ENCODE measurements around the gene KIAA1549. TPM values are rescaled to one million over a fixed set of nuclear protein-coding genes. Genes with fewer than 3 reads are reported as not detected.

The KIAA1549 gene
- total RNA-seq, 2 experiments from 2014 or later, result not detected

DNA sequence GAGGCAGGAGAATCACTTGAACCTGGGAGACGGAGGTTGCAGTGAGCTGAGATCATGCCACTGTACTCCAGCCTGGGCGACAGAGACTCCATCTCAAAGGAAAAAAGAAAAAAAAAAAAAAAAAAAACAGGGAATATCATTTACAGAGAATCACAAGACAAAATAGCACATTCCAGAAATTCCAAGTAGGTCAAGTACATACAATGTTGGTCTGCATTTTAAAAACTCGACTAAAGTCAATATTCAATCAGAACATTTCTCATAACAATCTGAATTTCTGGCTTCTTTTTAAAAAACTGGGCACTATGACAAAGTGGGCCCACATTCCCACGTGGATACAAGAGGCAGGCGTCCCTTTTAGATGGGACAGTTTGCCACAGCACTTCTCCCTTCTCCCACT is 41.9 kb upstream of the KIAA1549 start:
- ChIA-PET CTCF (interaction anchor here (0.6 kb wide), 1 partner anchor 207 kb away, joined by 4 read pairs; no protein-coding TSS in a partner anchor), POLR2A (no interaction called here)
- no peak overlapping the region for H3K27ac Mint-ChIP-seq
- DNase-seq (no peak), ATAC-seq (ENCODE audit: poor library complexity) (no peak)
- no peaks in the 10 kb centered on the region for H3K4me1 Mint-ChIP-seq (ENCODE audit: low read depth)
- intact Hi-C loops (cut with DNase I, micrococcal nuclease), result no loop called here
- H3K27ac ChIP-seq (ENCODE audit: low read depth in 1 of 2, low read length in 2 of 2), result no peak overlapping the region
- H3K36me3 ChIP-seq (ENCODE audit: insufficient read depth, low read length), result no peaks in the 10 kb centered on the region
- no peaks in the 10 kb centered on the region for H3K27me3 ChIP-seq (ENCODE audit: control insufficient read depth in 1 of 2, insufficient read depth in 2 of 2, low read length in 2 of 2)
- H3K36me3 Mint-ChIP-seq (ENCODE audit: low read depth), result no peaks in the 10 kb centered on the region
- H3K9me3 Mint-ChIP-seq, result no peaks in the 10 kb centered on the region
- no peak overlapping the region for H3K4me3 ChIP-seq (ENCODE audit: low read length)
- H3K4me3 Mint-ChIP-seq, result no peak overlapping the region
- H3K9me3 ChIP-seq (ENCODE audit: control insufficient read depth in 1 of 2, insufficient read depth in 1 of 2, low read length in 2 of 2), result no peaks in the 10 kb centered on the region
- no peak for TF ChIP-seq CTCF (IDR thresholded peaks at IDR 0.05)
- no peaks in the 10 kb centered on the region for H3K4me1 ChIP-seq (ENCODE audit: insufficient read depth, low read length)
- H3K27me3 Mint-ChIP-seq, result no peaks in the 10 kb centered on the region

DNA sequence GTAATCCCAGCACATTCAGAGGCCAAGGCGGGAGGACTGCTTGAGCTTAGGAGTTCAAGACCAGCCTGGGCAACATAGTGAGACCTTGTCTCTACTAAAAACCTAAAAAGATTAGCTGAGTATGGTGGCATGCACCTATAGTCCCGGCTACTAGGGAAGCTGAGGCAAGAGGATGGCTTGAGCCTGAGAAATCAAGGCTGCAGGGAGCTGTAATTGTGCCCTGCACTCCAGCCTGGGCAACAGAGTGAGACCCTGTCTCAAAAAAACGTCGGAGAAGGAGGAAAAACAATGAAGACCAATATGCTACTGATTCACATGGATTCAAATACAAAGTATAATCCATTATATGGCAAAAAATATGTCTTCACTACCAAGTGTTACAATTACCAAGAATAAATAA is 41.1 kb upstream of the KIAA1549 start:
- DNase-seq (no peak), ATAC-seq (ENCODE audit: poor library complexity) (no peak)
- peaks cover 2% of the 10 kb centered on the region for H3K4me1 Mint-ChIP-seq (ENCODE audit: low read depth)
- no peak overlapping the region for H3K4me3 ChIP-seq (ENCODE audit: low read length)
- H3K4me3 Mint-ChIP-seq, result no peak overlapping the region
- no peaks in the 10 kb centered on the region for H3K9me3 Mint-ChIP-seq
- H3K36me3 Mint-ChIP-seq (ENCODE audit: low read depth), result no peaks in the 10 kb centered on the region
- H3K9me3 ChIP-seq (ENCODE audit: control insufficient read depth in 1 of 2, insufficient read depth in 1 of 2, low read length in 2 of 2), result no peaks in the 10 kb centered on the region
- ChIA-PET CTCF (interaction anchor here (0.6 to 1.9 kb wide), 2 partner anchors 106 to 208 kb away, joined by 4 to 5 read pairs; no protein-coding TSS in a partner anchor), POLR2A (no interaction called here)
- no peaks in the 10 kb centered on the region for H3K36me3 ChIP-seq (ENCODE audit: insufficient read depth, low read length)
- TF ChIP-seq CTCF (IDR thresholded peaks at IDR 0.05), result no peak
- no peaks in the 10 kb centered on the region for H3K4me1 ChIP-seq (ENCODE audit: insufficient read depth, low read length)
- H3K27me3 Mint-ChIP-seq, result no peaks in the 10 kb centered on the region
- intact Hi-C loops (cut with DNase I, micrococcal nuclease), result no loop called here
- H3K27me3 ChIP-seq (ENCODE audit: control insufficient read depth in 1 of 2, insufficient read depth in 2 of 2, low read length in 2 of 2), result no peaks in the 10 kb centered on the region
- H3K27ac Mint-ChIP-seq, result no peak overlapping the region
- H3K27ac ChIP-seq (ENCODE audit: low read depth in 1 of 2, low read length in 2 of 2), result no peak overlapping the region

DNA sequence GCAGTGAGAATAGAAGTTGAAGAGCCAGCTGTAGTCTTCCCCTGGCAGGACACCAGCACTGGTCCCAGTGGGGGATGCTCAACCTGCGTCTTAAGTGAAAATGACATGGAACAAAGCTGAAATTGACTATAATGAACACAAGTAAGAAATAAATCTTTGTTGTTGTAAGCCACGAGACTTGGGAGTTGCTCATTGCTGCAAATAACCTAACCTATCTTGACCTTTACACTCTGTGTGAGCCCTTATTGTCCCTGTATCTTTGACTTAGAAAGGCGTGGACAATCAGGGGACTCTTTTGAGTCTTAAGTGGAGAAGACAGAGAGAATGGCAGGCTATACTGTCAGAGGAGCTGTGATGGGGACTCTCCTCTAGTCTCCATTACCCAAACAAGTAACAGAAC is 37.7 kb upstream of the KIAA1549 start:
- DNase-seq, result no peak
- Mint-ChIP-seq H3K4me3 (no peak overlapping the region), H3K36me3 (ENCODE audit: low read depth) (no peaks in the 10 kb centered on the region), H3K27me3 (peaks cover 4% of the 10 kb centered on the region), H3K27ac (no peak overlapping the region), H3K4me1 (ENCODE audit: low read depth) (peaks cover 7% of the 10 kb centered on the region), H3K9me3 (no peaks in the 10 kb centered on the region)
- intact Hi-C loops (cut with DNase I, micrococcal nuclease), result loop anchor here in 1 of 2 experiments (10.0 kb wide), 1 partner anchor 134 kb away; no protein-coding TSS in a partner anchor
- Histone ChIP-seq H3K36me3 (ENCODE audit: insufficient read depth, low read length) (no peaks in the 10 kb centered on the region), H3K4me3 (ENCODE audit: low read length) (no peak overlapping the region), H3K4me1 (ENCODE audit: insufficient read depth, low read length) (peaks cover 5% of the 10 kb centered on the region), H3K27me3 (ENCODE audit: control insufficient read depth in 1 of 2, insufficient read depth in 2 of 2, low read length in 2 of 2) (no peaks in the 10 kb centered on the region), H3K9me3 (ENCODE audit: control insufficient read depth in 1 of 2, insufficient read depth in 1 of 2, low read length in 2 of 2) (no peaks in the 10 kb centered on the region), H3K27ac (ENCODE audit: low read depth in 1 of 2, low read length in 2 of 2) (no peak overlapping the region)
- CTCF ChIA-PET, result interaction anchor here (1.0 to 2.5 kb wide), 3 partner anchors 17 to 109 kb away, joined by 3 to 12 read pairs (median 6); partner anchors contain the start of gene ZC3HAV1L
- POLR2A ChIA-PET, result interaction anchor here (0.5 kb wide), 1 partner anchor 30 kb away, joined by 4 read pairs; no protein-coding TSS in a partner anchor
- no peak for ATAC-seq (ENCODE audit: poor library complexity)
- no peak for TF ChIP-seq CTCF (IDR thresholded peaks at IDR 0.05)

All from CD4-positive, alpha-beta T cell (primary cell).